Measurements from ENCODE around the gene DNAJB12.
"Not testable (repeated sequence)": the region's sequence is repeated elsewhere in the genome, so short reads cannot be mapped to it uniquely, and the experiment has no call there.

Gene DNAJB12

DNA sequence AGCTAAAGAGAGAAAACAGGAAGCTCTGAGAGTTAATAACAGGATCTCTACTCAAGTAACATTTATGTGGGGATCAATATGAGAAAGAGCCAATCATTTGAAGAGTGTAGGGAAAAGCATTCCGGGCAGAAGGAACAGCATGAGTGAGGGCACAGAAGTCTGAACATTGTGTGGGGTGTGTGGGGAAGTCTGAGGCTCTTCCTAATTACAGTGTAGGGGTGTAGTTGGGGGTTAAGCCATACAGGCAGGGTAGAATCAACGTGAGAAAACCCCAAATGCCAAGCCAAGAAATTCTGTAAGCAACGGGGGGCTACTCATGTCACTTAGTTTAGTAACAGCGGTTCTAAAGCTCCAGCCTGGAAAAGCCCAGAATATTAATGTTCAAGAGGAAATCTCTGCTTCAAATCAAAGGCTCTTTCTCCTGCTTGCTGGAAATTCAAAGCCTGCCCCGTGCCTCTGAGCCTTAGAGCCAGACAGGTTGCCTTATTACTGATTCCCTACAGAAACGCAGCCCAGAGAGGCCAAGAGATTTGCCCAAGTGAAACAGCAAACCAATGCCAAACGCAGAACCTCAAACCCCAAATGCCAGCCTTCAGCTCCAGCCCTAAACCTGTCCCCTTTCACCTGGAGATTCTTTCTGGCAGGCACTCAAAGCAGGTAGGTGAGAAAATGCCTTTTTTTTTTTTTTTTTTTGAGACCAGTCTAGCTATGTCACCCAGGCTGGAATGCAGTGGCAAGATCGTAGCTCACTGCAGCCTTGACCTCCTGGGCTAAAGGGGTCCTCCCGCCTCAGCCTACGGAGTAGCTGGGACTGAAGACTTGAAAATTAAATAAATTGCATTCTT lies 36.1 kb downstream of the DNAJB12 start:
- DNase-seq (ENCODE audit: low read depth in 4 of 4, low spot score in 1 of 4), result no peak

DNA sequence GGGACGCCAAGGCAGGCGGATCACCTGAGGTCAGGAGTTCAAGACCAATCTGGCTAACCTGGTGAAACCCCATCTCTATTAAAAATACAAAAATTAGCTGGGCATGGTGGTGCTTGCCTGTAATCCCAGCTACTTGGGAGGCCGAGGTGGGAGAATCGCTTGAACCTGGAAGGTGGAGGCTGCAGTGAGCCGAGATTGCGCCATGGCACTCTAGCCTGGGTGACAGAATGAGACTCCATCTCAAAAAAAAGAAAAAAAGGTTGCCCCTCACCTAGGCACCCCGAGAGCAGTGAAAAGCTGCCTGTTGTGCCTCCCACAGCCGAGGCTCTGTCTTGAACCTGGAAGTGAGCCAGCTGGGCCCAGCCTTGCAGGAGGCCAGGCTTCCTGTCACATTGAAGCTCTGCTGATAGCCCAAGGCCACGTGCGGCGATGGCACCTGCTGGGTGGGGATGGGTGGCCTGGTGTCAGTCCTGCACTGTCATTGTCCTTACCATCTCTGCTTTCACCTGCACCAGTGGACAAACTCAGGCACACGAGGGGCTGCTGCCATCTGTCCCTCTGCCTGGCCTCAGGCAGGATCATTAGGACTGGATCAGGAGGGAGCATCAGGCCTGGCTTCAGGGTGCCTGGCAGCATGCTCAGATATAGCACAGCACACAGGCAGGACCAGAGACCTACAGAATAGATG lies 37.8 kb downstream of the DNAJB12 start:
- no peak for DNase-seq (ENCODE audit: low read depth in 4 of 4, low spot score in 1 of 4)

DNA sequence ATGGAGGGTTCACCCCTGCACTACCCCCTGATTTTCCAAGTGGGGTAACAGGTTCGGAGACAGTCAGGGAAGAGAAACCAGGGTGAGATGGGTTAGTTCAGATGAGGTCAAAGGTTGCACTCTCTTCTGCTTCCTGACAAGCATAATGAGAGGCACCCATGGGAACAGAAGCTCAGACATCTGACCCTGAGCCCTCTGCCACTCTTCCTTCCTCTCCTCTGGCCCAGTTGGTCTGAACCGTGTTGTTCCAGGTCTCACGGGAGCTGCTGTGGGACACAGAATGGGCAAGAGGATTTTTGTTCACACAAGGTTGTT lies 38.4 kb downstream of the DNAJB12 start:
- DNase-seq (ENCODE audit: low read depth in 4 of 4, low spot score in 1 of 4), result no peak

DNA sequence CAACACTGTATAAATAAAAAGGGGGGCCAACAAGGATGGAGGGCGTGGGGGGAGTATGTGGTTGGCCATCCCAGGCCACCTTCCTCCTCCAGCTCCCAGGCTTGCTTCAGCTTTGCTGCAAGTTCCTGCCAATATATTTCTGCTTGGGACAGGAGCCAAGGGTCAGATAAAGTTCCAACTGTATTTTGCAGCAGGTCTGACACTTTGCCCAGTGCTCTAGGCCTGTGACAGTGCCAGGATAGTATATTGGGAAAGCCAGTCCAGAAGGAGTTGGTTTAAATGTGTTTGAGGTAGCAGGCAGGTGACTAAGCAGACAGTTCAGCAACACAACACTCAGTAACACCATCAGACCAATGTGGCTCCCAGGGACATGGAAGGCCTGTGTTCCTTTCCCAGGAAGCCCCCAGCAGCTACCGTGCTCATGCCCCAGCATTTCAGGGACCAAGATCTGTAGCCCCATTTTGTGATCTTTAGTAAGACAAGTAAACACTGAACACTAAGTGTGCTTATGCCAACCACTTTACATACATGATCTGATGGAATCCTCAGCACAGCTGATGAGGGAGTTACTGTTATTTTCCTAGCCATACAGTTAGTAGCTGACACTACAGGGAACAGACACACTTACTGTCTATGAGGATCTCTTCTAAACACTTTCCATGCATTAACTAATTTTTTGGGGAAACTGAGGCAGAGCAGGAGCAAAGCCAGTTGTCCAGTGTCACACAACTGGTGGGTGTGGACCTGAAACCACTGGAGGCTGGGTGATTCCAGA lies 38.9 kb downstream of the DNAJB12 start:
- no peak for DNase-seq (ENCODE audit: low read depth in 4 of 4, low spot score in 1 of 4)

DNA sequence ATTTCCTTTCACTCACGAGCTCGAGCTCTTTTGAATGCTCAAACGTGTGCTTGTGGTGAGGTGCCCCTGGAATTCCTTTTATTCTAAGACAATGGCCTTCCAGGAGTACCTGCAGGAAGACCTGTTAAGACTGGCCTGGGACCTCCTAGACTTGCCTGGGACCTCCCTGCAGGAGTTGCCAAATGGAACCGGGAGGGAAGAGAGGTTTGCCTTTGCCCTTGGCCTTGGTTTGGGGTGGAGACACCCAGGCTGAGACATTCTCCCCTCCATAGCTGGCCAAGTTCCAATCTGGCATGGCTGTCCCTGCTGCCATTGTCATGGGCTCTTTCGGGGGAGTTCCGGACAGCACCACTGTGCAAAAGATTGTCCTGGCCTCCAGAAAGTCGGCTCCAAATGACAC lies 39.7 kb downstream of the DNAJB12 start:
- no peak for DNase-seq (ENCODE audit: low read depth in 4 of 4, low spot score in 1 of 4)

DNA sequence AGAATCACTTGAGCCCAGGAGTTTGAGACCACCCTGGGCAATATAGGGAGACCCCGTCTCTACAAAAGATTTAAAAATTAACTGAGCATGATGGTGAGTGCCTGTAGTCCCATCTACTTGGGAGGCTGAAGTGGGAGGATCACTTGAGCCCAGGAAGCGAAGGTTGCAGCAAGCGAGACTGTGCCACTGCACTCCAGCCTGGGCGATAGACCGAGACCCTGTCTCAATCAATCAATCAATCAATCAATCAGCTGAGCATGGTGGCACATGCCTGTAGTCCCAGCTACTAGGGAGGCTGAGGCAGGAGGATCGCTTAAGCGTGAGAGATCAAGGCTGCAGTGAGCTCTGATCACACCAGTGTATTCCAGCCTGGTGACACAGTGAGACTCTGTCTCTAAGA lies 40.5 kb downstream of the DNAJB12 start:
- no peak for DNase-seq (ENCODE audit: low read depth in 4 of 4, low spot score in 1 of 4)

DNA sequence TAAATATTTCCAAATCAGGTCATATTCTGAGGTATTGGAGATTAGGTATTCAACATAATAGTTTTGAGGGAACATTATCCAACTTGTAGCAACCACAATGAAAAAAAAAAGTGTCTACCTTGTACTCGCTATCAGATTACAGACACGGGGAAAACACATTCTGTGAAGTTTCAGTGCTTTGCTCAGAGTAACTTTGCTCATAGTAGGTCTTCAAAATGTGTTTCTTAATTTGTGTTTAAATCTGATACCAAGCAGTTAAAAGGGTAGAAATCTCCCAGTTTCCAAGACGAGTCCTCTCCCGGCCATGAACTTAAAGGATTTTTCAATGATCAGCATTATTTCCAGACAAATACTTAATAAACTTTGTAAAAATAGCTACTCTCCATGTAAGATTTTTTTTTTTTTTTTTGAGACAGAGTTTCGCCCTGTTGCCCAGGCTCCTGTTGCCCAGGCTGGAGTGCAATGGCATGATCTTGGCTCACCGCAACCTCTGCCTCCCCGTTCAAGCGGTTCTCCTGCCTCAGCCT lies 41.8 kb downstream of the DNAJB12 start:
- no peak for DNase-seq (ENCODE audit: low read depth in 4 of 4, low spot score in 1 of 4)

DNA sequence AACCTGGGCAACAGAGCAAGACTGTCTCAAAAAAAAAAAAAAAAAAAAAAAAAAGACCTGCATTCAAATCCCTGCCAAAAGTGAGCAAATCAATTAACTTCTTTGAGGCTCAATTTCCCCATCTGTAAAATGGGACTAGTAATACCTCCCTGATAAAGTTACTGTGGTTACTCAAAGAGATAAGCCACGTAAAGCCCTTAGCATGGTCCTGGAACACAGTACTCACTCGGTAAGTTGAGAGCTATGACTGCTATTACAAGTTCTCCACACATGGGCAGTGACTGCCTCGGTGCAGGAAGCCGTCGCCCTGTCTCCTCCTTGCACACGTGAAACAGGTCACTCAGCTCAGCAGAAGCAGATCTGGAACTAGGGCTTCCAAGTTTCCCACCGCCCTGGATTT lies 43.1 kb downstream of the DNAJB12 start:
- DNase-seq (ENCODE audit: low read depth in 4 of 4, low spot score in 1 of 4), result no peak

DNA sequence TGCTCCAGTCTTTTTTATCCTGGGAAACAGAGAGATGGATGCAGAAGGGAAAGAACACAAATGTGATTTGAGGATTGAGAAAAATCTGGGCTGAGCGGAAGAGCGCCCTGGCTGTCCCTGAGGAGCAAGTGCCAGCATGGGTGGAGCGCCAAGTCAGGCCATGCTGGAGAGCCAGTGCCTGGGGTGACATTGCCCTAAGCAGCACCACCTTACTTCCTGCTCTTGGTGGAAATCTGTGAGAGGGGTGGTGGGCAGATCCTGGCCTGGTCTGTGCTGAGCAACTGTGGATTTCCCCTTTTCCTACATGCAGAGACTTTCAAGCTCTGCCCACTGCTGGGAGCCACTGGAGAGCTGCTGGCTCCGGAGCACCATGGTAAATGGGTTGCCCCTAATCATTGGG lies 44.1 kb downstream of the DNAJB12 start:
- DNase-seq (ENCODE audit: low read depth in 4 of 4, low spot score in 1 of 4), result no peak

DNA sequence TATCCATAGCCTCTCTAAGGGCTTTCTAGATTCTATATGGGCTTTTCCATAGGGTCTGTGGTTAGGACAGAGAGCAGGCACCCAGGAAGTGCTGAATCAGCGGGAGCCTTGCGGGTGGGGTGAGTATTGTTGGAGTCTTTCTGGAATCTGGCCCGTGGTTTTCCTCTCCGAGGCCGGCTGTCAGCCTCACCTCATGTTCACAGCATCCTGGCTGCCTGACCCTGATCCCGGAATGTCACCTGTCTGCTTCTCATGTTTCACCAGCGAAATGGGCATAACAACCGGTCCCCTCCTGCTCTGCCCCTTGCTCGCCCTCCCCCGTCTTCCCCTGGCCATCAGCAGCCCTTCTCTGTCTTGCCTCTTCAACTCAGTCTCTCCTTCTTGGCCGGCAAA lies 44.5 kb downstream of the DNAJB12 start:
- DNase-seq (ENCODE audit: low read depth in 4 of 4, low spot score in 1 of 4), result no peak

DNA sequence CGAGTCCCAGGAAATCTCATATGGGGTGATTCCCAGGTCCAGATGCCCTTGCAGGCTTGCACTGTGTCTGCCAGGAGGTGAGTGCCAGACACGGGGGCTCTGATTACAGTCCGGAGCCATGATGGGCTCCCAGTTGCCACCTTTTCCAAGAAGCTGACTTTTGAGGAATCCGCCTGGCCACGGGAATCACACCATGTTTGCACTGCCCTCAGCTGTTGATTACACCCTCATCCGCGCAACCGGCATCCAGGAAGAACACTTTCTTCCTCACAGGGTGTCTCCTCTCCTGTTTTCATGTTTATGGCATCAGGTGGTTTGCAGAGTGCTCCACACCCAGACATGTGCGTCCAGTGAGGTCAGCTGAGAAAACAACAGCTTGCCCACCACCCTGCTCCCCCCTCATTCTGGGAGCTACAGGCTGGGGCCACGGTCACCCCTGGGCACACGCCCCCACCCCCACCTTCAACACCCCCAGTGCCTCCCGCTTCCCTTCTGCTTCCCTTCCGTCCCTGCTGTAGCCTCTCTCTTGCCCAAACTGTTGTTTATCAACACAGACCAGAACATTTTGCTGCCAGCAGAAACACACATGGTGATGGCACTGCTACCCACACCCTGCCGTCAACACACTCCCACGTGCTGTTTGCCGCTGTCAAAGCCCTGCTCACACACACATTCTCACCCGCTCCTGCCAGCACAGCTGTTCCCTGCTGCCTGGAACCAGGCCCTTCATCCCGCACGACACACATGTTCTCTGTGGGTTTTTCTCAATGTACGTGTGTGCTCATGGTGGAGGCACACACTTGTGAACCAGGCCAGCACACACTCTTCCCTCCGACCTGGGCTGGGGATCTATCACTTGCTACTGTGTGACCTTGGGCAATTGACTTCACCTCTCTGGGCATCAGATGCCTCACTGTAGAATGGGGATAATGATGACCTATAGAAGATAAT lies 45.2 kb downstream of the DNAJB12 start:
- no peak for DNase-seq (ENCODE audit: low read depth in 4 of 4, low spot score in 1 of 4)

DNA sequence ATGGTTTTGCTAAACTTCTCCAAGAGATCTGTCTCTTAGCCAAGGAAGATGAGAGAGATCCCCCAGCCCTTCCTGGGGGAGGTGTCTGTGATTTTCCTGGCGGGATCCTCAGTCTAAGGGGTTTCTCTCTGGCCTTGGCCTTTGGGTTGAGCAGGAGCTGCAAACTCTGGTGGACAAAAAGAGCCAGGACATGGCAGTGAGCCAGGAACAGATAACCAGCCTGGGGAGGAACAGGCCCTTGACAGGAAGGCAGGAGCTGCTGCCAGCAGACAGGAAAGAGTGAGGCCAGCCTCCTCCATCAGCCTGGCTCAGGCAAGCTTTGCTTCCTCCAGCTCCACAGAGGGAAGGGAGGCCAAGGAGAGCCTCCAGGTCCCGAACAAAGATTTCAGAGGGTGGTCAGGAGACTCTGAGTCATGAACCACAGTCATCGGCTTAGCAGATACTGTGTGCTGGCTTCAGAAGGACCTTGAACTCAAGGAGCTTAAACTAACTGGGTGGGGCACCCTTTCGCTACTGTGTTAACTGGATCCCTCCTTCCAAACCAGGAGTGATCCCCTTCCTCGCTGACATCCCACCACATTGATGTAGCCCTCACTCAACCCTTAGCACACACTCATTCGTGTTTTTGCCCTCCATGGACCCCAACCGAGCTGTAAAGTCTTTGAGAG lies 46.3 kb downstream of the DNAJB12 start:
- no peak for DNase-seq (ENCODE audit: low read depth in 4 of 4, low spot score in 1 of 4)

DNA sequence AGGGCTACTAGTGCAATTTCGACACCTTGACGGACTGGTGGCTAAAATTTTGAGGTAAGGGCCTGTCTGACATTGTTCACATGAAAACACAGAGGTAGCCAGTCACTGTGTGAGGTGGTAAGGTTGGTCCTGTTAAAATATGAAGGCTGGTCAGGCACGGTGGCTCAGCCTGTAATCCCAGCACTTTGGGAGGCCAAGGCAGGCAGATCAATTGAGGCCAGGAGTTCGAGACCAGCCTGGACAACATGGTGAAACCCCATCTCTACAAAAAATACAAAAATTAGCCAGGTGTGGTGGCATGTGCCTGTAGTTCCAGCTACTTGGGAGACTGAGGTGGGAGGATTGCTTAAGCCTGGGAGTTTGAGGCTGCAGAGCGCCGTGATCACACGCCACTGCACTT lies 47.0 kb downstream of the DNAJB12 start:
- not testable (repeated sequence) for DNase-seq (ENCODE audit: low read depth in 4 of 4, low spot score in 1 of 4)

DNA sequence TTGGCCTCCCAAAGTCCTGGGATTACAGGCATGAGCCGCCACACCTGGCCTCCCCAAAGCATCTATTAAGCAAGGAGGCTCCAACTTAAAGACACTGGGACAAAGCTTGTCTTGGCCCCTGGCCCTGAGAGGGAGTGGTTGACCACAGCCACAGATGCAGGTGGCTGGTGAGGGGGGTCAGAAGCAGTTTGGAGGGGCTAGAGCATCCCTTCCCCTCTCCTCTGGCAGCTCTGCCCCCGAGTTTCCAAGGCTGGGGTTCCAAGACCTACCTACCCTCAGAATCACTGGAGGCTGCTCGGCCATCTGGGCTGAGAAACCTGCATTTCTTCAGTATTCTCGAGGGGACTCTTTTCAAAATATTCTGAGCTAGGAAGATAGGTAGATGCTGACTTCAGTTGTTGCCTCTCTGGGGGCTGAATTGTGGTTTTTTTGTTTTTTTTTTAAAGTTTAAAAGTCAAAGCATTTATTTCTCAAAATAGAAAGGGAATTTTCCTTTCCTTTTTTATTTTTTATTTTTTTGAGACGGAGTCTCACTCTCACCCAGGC lies 48.4 kb downstream of the DNAJB12 start:
- no peak for DNase-seq (ENCODE audit: low read depth in 4 of 4, low spot score in 1 of 4)

DNA sequence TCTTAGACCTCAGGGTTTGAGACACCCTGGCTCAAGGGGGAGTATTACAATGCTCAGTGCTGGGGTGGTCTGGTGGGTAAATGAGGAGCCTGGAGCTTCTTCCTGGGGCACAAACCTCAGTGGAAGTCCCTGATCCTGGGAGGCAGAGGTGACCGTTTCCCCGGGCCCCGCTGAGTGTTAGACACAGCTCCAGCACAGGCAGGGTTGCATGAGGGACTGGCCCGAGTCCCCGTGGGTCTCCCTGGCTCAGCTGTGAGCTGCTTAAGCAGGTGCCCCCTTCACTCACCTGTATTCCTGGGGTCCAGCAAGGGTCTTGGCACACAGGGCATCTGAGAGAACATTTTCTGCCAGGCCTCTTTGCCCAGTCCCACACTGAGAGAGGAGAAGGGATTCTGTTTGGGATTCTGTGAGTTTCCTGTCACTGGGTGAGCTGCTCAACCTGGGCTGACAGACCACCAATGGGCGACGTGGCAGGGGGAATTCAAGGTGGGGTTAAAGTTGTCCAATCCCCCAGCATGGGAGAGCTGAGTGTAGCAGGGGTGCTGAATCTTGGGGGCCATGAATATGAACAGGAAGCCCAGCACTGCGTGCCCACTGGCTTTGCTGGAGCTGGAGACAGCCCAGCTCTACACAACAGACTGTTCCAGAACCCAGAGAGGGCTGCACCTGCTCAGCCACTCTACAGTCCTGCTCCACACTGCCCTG lies 51.1 kb downstream of the DNAJB12 start:
- no peak for DNase-seq (ENCODE audit: low read depth in 4 of 4, low spot score in 1 of 4)

DNA sequence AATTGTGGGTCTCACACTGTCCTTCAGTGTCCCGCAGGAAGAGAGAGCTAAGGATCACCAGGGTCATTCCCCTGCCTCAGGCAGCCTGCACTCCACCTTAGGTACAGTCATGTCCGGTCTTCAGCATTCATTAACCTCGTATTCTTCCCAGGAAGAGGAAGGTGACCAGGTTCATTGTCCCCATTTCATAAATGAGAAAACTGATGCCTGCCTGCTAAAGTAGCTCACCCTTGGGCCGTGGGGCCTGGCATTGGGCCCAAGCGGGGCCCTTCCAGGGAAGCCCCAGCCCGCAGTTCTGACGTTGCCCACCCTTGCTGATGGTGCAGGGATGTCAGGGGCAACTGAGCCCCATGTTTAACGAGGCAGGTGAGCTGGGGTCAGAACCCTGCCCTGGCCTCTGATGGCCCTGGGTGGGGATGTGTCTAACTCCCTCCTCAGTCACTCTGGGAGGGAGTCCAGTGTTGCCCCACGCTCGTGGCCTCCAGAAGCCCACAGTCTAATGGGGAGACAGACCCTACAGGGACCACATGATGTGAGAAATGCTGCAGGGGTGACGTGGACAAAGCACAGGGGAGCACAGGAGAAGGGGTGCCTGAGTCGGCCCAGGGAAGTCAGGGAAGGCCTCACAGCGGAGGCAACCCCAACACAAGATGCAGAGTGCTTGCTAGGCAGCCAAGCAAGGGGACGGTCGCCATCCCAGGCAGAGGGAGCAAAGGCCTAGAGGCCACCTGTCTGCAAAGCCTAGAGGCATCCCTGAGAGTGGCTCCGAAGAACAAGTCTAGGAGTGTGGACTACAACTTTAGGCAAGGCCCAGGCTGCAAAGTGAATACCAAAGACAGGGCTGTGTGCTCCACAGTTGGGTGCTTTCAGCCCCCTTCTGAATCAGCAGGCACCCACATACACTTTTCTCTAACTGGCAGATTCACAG lies 55.9 kb downstream of the DNAJB12 start:
- no peak for DNase-seq (ENCODE audit: low read depth in 4 of 4, low spot score in 1 of 4)

DNA sequence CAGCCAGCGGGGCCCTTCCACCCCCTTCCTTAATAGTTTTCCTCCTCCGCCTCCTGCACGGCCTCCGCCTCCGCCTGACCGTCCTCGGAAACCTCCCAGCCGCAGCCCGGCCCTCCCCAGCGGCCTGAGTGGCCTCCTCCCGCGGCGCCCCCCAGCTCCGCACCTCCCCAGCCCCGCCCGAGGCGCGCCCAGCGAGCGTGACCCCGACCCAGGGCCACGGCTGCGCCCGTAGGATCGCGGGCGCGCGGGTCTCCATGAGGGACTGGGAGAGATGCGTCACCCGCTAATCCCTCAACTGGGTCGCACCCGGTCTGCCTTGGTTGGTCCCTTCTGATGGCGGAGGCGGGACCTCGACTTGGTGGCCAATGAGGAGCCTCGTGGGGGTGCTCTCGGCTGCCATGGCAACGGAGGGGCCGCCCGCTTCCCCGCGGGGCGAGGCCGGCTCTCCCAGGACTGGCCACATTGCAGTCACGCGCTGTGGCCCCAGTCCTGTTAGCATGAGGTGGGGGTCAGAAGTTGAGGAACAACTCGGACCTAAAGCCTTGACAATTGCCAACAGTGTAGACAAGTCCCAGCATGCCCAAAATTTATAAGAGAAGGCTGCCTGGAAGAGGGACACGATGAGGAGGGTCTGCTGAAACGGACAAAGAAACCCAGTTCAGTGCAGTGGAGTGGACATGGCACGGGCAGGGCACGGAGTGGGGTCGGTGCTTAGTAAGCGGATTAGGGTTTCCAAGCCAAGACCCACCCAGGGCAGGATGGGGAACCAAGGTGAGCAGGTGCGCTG lies 56.7 kb downstream of the DNAJB12 start:
- peak; percentile 75 to 96 (median 82) for DNase-seq (ENCODE audit: low read depth in 4 of 4, low spot score in 1 of 4)

All from stimulated activated CD4-positive, alpha-beta T cell treated with anti-CD3 and anti-CD28 coated beads, Interleukin-1b, Interleukin-23, amount 100 ng/mL, for 24 hours (primary cell).